GM23338 (cell line): ENCODE measurements around the gene FBXO17.

Experiments
- CREB1 ChIP-seq: fragments of 250-450 bp; sonication (Bioruptor Pico); IDR thresholded peaks from 2 replicates; pipeline ENCODE4 v1.5.0; 2020; ENCODE audit warnings: low read depth, mild to moderate bottlenecking, moderate library complexity
- EZH2 ChIP-seq: fragments of 200-600 bp; sonication (generic); IDR thresholded peaks from one replicate; pipeline ENCODE4 v1.8.0; 2017; ENCODE audit warnings: antibody characterized with exemption, mild to moderate bottlenecking, low read depth; ENCODE audit not compliant: unreplicated experiment
- JUNB ChIP-seq: IDR thresholded peaks from one replicate; pipeline ENCODE4 v1.6.1; 2016; ENCODE audit warnings: antibody characterized with exemption; ENCODE audit not compliant: unreplicated experiment
- TF ChIP-seq, protein P1 (sequence below), 2 experiments: fragments of 200-600 bp in 1 of 2; sonication (generic) in 1 of 2; conservative IDR thresholded peaks; 2 replicates each; pipeline versions ENCODE4 v1.5.1 to v1.6.1; 2016 to 2017; ENCODE audit warnings: antibody characterized with exemption in 2 of 2, low read depth in 2 of 2, mild to moderate bottlenecking in 2 of 2, moderate library complexity in 1 of 2
- TF ChIP-seq, protein P2 (sequence below): IDR thresholded peaks from one replicate; pipeline ENCODE4 v1.6.1; 2018; ENCODE audit warnings: antibody characterized with exemption; ENCODE audit not compliant: unreplicated experiment

DNA sequence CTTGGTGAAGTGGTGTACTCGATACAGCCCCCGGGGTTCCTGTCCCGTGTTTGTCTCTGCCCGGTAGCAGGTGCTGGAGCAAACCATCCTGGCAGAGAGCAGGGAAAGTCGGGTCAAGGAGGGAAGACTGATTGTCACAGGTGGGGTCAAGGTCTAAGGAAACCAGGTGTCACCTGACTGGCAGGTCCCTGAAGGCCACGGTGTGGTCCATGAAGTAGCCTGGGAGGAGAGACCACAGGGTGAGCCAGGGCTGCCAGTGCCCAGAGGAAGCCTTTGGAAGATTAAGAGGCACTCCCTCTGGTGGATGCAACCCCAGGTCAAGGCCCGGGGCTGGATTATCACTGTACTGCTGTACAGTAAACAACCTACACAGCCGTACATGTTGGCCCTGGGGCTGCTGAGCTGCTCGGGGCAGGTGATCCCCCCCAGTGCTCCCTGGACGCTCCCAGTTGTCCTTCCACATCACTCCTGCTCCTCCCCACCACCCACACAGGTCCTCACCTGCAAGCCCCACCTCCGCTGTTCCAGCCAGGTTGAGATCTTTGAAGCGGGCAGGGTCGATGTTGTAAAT, 57.5 kb downstream of the FBXO17 start:
- TF ChIP-seq, protein P1, sequence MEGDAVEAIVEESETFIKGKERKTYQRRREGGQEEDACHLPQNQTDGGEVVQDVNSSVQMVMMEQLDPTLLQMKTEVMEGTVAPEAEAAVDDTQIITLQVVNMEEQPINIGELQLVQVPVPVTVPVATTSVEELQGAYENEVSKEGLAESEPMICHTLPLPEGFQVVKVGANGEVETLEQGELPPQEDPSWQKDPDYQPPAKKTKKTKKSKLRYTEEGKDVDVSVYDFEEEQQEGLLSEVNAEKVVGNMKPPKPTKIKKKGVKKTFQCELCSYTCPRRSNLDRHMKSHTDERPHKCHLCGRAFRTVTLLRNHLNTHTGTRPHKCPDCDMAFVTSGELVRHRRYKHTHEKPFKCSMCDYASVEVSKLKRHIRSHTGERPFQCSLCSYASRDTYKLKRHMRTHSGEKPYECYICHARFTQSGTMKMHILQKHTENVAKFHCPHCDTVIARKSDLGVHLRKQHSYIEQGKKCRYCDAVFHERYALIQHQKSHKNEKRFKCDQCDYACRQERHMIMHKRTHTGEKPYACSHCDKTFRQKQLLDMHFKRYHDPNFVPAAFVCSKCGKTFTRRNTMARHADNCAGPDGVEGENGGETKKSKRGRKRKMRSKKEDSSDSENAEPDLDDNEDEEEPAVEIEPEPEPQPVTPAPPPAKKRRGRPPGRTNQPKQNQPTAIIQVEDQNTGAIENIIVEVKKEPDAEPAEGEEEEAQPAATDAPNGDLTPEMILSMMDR (conservative IDR thresholded peaks at IDR 0.05; ENCODE audit: low read depth in 2 of 2) = peak in 1 of 2 experiments; percentile 20; a peak in 2 of 4 replicates
- no peak for TF ChIP-seq JUNB
- TF ChIP-seq CREB1 (CRISPR knock-in tag) = no peak
- TF ChIP-seq, protein P2, sequence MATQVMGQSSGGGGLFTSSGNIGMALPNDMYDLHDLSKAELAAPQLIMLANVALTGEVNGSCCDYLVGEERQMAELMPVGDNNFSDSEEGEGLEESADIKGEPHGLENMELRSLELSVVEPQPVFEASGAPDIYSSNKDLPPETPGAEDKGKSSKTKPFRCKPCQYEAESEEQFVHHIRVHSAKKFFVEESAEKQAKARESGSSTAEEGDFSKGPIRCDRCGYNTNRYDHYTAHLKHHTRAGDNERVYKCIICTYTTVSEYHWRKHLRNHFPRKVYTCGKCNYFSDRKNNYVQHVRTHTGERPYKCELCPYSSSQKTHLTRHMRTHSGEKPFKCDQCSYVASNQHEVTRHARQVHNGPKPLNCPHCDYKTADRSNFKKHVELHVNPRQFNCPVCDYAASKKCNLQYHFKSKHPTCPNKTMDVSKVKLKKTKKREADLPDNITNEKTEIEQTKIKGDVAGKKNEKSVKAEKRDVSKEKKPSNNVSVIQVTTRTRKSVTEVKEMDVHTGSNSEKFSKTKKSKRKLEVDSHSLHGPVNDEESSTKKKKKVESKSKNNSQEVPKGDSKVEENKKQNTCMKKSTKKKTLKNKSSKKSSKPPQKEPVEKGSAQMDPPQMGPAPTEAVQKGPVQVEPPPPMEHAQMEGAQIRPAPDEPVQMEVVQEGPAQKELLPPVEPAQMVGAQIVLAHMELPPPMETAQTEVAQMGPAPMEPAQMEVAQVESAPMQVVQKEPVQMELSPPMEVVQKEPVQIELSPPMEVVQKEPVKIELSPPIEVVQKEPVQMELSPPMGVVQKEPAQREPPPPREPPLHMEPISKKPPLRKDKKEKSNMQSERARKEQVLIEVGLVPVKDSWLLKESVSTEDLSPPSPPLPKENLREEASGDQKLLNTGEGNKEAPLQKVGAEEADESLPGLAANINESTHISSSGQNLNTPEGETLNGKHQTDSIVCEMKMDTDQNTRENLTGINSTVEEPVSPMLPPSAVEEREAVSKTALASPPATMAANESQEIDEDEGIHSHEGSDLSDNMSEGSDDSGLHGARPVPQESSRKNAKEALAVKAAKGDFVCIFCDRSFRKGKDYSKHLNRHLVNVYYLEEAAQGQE = no peak
- no peak for TF ChIP-seq EZH2
